HepG2 (cell line): Measurements from ENCODE around the gene ADGRL3. TPM values are rescaled to one million over a fixed set of nuclear protein-coding genes. Genes with fewer than 3 reads are reported as not detected.
"Not testable (repeated sequence)": the region's sequence is repeated elsewhere in the genome, so short reads cannot be mapped to it uniquely, and the experiment has no call there.

Source experiments
- ATAC-seq: fragments of 200-7000 bp; cut with Tn5 transposase; 3 replicates; pipeline ENCODE4 v1.9.1; 2020; ENCODE audit warnings: mild to moderate bottlenecking, moderate library complexity
- BruUV-seq: library from RNA; stranded (reverse); fragments of 400-500 nt; replicated peaks from 2 replicates; lab custom pipeline; 2021; lab: Mats Ljungman, UMichigan
- CTCF ChIA-PET: fragments of 300-600 bp; formaldehyde crosslinking; extraction: SDS; loops from one replicate; lab custom pipeline; 2021; ENCODE audit warnings: low total read pairs, inconsistent platforms, low intra/inter-chr PET ratio; lab: Yijun Ruan, JAX
- POLR2A ChIA-PET: fragments of 350-600 bp; sonication (Branson Sonifier 250); formaldehyde crosslinking; loops from one replicate; lab custom pipeline; 2020; ENCODE audit warnings: antibody characterized with exemption, inconsistent platforms; lab: Yijun Ruan, JAX
- DNase-seq: peaks from one replicate; pipeline ENCODE4 v3.0.0-alpha.2; 2015; ENCODE audit warnings: low spot score
- FAIRE-seq: peaks from 3 replicates; lab custom pipeline; 2011; peaks lifted over from hg19 to GRCh38; lab: Jason Lieb, UNC
- H2AFZ ChIP-seq: one replicate; pipeline ENCODE4 v1.6.1; 2011; ENCODE audit warnings: low read length, inconsistent platforms
- H3K27ac ChIP-seq: fragments of 300-600 bp; 3 replicates; pipeline ENCODE4 v1.8.0; 2011; ENCODE audit warnings: mixed run types, mild to moderate bottlenecking, mixed read lengths, low read length, inconsistent platforms; ENCODE audit not compliant: insufficient read depth; ENCODE audit errors: extremely low read length
- H3K27me3 ChIP-seq, 2 experiments: fragments of 200-600 bp in 1 of 2; 2 replicates in 1 of 2; 3 replicates in 1 of 2; pipeline versions ENCODE4 v1.6.0 to v1.8.0; 2011; ENCODE audit warnings: low read length in 2 of 2, mild to moderate bottlenecking in 2 of 2, moderate library complexity in 2 of 2, inconsistent platforms in 1 of 2; ENCODE audit not compliant: insufficient read depth in 2 of 2, control insufficient read depth in 1 of 2
- H3K36me3 ChIP-seq, 2 experiments: fragments of 200-600 bp in 1 of 2; replicated peaks in 1 of 2; 2 replicates in 1 of 2; 3 replicates in 1 of 2; pipeline versions ENCODE4 v1.5.1 to v1.8.0; 2011; ENCODE audit warnings: low read length in 2 of 2, inconsistent platforms in 1 of 2; ENCODE audit not compliant: insufficient read depth in 2 of 2, control insufficient read depth in 1 of 2
- H3K4me1 ChIP-seq: 2 replicates; pipeline ENCODE4 v1.5.1; 2012; ENCODE audit warnings: low read length, inconsistent platforms; ENCODE audit not compliant: insufficient read depth
- H3K4me2 ChIP-seq: 2 replicates; pipeline ENCODE4 v1.6.0; 2011; ENCODE audit warnings: low read depth, low read length, inconsistent platforms
- H3K4me3 ChIP-seq, 3 experiments: fragments of 200-600 bp in 1 of 3; sonication (generic), shearing (Covaris generic) in 1 of 3; replicated peaks in 1 of 3; 2 replicates each; pipeline ENCODE4 v1.5.1; 2011 to 2016; ENCODE audit warnings: low read length in 3 of 3, inconsistent platforms in 2 of 3, low read depth in 2 of 3, mild to moderate bottlenecking in 2 of 3, control low read depth in 1 of 3, mixed read lengths in 1 of 3; ENCODE audit not compliant: insufficient read depth in 1 of 3
- H3K79me2 ChIP-seq: one replicate; pipeline ENCODE4 v1.6.1; 2011; ENCODE audit warnings: low read length, inconsistent platforms; ENCODE audit not compliant: insufficient read depth
- H3K9ac ChIP-seq: 2 replicates; pipeline ENCODE4 v1.6.0; 2011; ENCODE audit warnings: mild to moderate bottlenecking, low read depth, low read length, inconsistent platforms; ENCODE audit not compliant: insufficient read depth
- H3K9me3 ChIP-seq: 2 replicates; pipeline ENCODE4 v1.5.1; 2012; ENCODE audit warnings: mild to moderate bottlenecking, low read length
- H4K20me1 ChIP-seq: 2 replicates; pipeline ENCODE4 v1.6.0; 2011; ENCODE audit warnings: inconsistent platforms, mild to moderate bottlenecking, low read length, moderate library complexity; ENCODE audit not compliant: insufficient read depth
- KMT2A ChIP-seq: sonication (generic); formaldehyde crosslinking; IDR thresholded peaks from 2 replicates; pipeline ENCODE4 v1.4.0; 2020; ENCODE audit warnings: missing genetic modification reagents
- SMAD3 ChIP-seq: sonication (generic); formaldehyde crosslinking; IDR thresholded peaks from 2 replicates; pipeline ENCODE4 v1.4.0; 2020; ENCODE audit warnings: missing genetic modification reagents
- SPEN ChIP-seq: sonication (generic); formaldehyde crosslinking; IDR thresholded peaks from 2 replicates; pipeline ENCODE4 v1.5.1; 2020; ENCODE audit warnings: low read depth, mild to moderate bottlenecking, missing genetic modification reagents
- UBTF ChIP-seq: sonication (generic); formaldehyde crosslinking; IDR thresholded peaks from 2 replicates; pipeline ENCODE4 v1.4.0; 2020; ENCODE audit warnings: mild to moderate bottlenecking, missing genetic modification reagents
- ZBTB7B ChIP-seq: sonication (generic); formaldehyde crosslinking; IDR thresholded peaks from 2 replicates; pipeline ENCODE4 v1.4.0; 2020; ENCODE audit warnings: missing genetic modification reagents
- ZKSCAN8 ChIP-seq: IDR thresholded peaks from 2 replicates; pipeline ENCODE4 v1.6.1; 2016; ENCODE audit warnings: borderline replicate concordance, missing genetic modification reagents, missing compliant biosample characterization
- ZNF724P ChIP-seq: sonication (generic); formaldehyde crosslinking; IDR thresholded peaks from 2 replicates; pipeline ENCODE4 v1.8.0; 2022; ENCODE audit warnings: missing genetic modification reagents, borderline replicate concordance
- ZSCAN31 ChIP-seq: sonication (generic); formaldehyde crosslinking; IDR thresholded peaks from 2 replicates; pipeline ENCODE4 v1.5.0; 2020; ENCODE audit warnings: low read depth, mild to moderate bottlenecking, missing genetic modification reagents
- WGBS: methylation state at CpG from one replicate; pipeline ENCODE4 v1.1.6; 2017; ENCODE audit warnings: low lambda C conversion rate; 5-methylcytosine and 5-hydroxymethylcytosine counted together
- in situ Hi-C: cut with HindIII; loops from 2 replicates; pipeline ENCODE4 v1.10.0; 2017; ENCODE audit warnings: low pct_unique_long_range_greater_than_20kb; ENCODE audit not compliant: extremely low pct_ligation_motif_present
- intact Hi-C: fragments of 100-400 bp; cut with micrococcal nuclease; formaldehyde crosslinking; loops from one replicate; pipeline ENCODE4 v1.10.0; 2022; ENCODE audit not compliant: unreplicated experiment
- polyA plus RNA-seq, 8 experiments: library from polyadenylated mRNA; depleted of rRNA in 3 of 8; stranded (reverse) in 7 of 8; unstranded in 1 of 8; fragments of >200 nt; fragmentation: Illumina TruSeq in 4 of 8; extraction: Trizol in 4 of 8; gene quantifications; 2 replicates each; pipeline versions ENCODE4 v1.2.1 to v1.2.3, GENCODE V29; 2011 to 2016; ENCODE audit warnings: low read depth in 4 of 8, missing spikeins in 1 of 8, mixed read lengths in 1 of 8; ENCODE audit not compliant: insufficient read depth in 1 of 8
- total RNA-seq, 5 experiments: library from RNA; depleted of rRNA; stranded (reverse); fragments of >200 nt; fragmentation: Illumina TruSeq; extraction: Trizol; gene quantifications; 2 replicates each; pipeline ENCODE4 v1.2.3, GENCODE V29; 2016; ENCODE audit warnings: low read depth in 1 of 5
- TF ChIP-seq, protein P1 (sequence below): sonication (generic); formaldehyde crosslinking; IDR thresholded peaks from 2 replicates; pipeline ENCODE4 v1.8.0; 2022; ENCODE audit warnings: mild to moderate bottlenecking, missing genetic modification reagents, moderate library complexity
- TF ChIP-seq, protein P2 (sequence below): sonication (generic); formaldehyde crosslinking; IDR thresholded peaks from 2 replicates; pipeline ENCODE4 v1.5.1; 2020; ENCODE audit warnings: mild to moderate bottlenecking, missing genetic modification reagents, moderate library complexity

ADGRL3 gene
- total and polyA plus RNA-seq, 2 of the 13 experiments (the other 11 are each of a cell fraction or from before 2014, with no cell fraction given): 0.04 to 0.05 TPM

DNA sequence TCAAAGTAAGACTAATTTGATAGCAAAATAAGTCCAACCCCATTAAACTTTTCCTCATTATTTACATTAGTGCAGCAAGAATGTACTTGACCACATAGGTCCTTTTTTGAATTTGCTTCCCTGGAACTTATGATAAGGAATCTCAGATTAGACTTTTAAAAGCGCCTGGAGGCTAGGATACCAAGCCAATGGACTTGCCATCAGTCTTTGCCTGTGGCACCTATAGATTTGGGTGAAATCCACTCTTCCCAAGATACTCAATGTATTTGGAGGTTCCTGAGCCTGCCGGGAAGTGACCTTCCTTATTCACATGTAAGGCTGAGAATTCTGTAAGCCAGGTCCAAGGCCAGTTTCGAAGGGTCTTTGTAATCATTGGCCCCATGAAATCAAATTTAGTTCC is 553.6 kb downstream of the ADGRL3 start:
- CTCF ChIA-PET: no interaction called here
- Histone ChIP-seq H3K27ac (no peak overlapping the region), H4K20me1 (no peaks in the 10 kb centered on the region), H3K4me1 (no peaks in the 10 kb centered on the region), H3K9me3 (no peaks in the 10 kb centered on the region), H2AFZ (no peak overlapping the region), H3K4me3 (no peak overlapping the region), H3K36me3 (no peaks in the 10 kb centered on the region), H3K9ac (no peak overlapping the region), H3K27me3 (no peaks in the 10 kb centered on the region; a peak in 1 of 5 replicates), H3K4me2 (no peak overlapping the region), H3K79me2 (no peaks in the 10 kb centered on the region)
- 1% methylated on average over 3 of the region's 3 CpGs for WGBS
- intact Hi-C loops (no loop called here), in situ Hi-C loops (no loop called here)
- ATAC-seq (no peak), FAIRE-seq (no peak), DNase-seq (no peak)
- BruUV-seq: no TSS peak
- no peak for TF ChIP-seq UBTF (CRISPR knock-in tag)
- no peak for TF ChIP-seq ZSCAN31
- no peak for TF ChIP-seq ZKSCAN8 (CRISPR knock-in tag)
- TF ChIP-seq, protein P1, sequence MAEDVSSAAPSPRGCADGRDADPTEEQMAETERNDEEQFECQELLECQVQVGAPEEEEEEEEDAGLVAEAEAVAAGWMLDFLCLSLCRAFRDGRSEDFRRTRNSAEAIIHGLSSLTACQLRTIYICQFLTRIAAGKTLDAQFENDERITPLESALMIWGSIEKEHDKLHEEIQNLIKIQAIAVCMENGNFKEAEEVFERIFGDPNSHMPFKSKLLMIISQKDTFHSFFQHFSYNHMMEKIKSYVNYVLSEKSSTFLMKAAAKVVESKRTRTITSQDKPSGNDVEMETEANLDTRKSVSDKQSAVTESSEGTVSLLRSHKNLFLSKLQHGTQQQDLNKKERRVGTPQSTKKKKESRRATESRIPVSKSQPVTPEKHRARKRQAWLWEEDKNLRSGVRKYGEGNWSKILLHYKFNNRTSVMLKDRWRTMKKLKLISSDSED (CRISPR knock-in tag): no peak
- no peak for TF ChIP-seq KMT2A (CRISPR knock-in tag)
- TF ChIP-seq, protein P2, sequence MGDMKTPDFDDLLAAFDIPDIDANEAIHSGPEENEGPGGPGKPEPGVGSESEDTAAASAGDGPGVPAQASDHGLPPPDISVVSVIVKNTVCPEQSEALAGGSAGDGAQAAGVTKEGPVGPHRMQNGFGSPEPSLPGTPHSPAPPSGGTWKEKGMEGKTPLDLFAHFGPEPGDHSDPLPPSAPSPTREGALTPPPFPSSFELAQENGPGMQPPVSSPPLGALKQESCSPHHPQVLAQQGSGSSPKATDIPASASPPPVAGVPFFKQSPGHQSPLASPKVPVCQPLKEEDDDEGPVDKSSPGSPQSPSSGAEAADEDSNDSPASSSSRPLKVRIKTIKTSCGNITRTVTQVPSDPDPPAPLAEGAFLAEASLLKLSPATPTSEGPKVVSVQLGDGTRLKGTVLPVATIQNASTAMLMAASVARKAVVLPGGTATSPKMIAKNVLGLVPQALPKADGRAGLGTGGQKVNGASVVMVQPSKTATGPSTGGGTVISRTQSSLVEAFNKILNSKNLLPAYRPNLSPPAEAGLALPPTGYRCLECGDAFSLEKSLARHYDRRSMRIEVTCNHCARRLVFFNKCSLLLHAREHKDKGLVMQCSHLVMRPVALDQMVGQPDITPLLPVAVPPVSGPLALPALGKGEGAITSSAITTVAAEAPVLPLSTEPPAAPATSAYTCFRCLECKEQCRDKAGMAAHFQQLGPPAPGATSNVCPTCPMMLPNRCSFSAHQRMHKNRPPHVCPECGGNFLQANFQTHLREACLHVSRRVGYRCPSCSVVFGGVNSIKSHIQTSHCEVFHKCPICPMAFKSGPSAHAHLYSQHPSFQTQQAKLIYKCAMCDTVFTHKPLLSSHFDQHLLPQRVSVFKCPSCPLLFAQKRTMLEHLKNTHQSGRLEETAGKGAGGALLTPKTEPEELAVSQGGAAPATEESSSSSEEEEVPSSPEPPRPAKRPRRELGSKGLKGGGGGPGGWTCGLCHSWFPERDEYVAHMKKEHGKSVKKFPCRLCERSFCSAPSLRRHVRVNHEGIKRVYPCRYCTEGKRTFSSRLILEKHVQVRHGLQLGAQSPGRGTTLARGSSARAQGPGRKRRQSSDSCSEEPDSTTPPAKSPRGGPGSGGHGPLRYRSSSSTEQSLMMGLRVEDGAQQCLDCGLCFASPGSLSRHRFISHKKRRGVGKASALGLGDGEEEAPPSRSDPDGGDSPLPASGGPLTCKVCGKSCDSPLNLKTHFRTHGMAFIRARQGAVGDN: no peak
- no peak for TF ChIP-seq SMAD3 (CRISPR knock-in tag)
- no peak for TF ChIP-seq ZNF724P (CRISPR knock-in tag)
- TF ChIP-seq ZBTB7B (CRISPR knock-in tag): no peak
- TF ChIP-seq SPEN (CRISPR knock-in tag): no peak
- POLR2A ChIA-PET: no interaction called here

GRCh38 chr4:61756937-61757336 is 556.8 kb downstream of the ADGRL3 start:
- 14% methylated on average over 5 of the region's 5 CpGs for WGBS
- H3K27me3 ChIP-seq, BruUV-seq, POLR2A ChIA-PET, H3K4me1 ChIP-seq, H3K4me3 ChIP-seq, H4K20me1 ChIP-seq, ATAC-seq, H3K9ac ChIP-seq, H3K27ac ChIP-seq, CTCF ChIA-PET, intact Hi-C loops, H3K79me2 ChIP-seq, H3K4me2 ChIP-seq, in situ Hi-C loops, FAIRE-seq, H2AFZ ChIP-seq, DNase-seq, H3K9me3 ChIP-seq, H3K36me3 ChIP-seq: not testable (repeated sequence)
